Fibroblast of the aortic adventitia (primary cell): ENCODE data around the gene PAM. TPM values are rescaled to one million over a fixed set of nuclear protein-coding genes. Genes with fewer than 3 reads are reported as not detected.

Experiments
- DNase-seq: peaks from one replicate; pipeline ENCODE4 v3.0.0-alpha.2; 2010; ENCODE audit warnings: low read depth
- H3K4me3 ChIP-seq: 2 replicates; pipeline ENCODE4 v1.5.1; 2011; ENCODE audit warnings: low read depth, mild to moderate bottlenecking, control low read depth, low read length, moderate library complexity
- total RNA-seq: library from RNA; depleted of rRNA; stranded (reverse); fragments of >200 nt; gene quantifications from 2 replicates; pipeline ENCODE4 v1.2.3, GENCODE V29; 2012; ENCODE audit warnings: low replicate concordance
- TF ChIP-seq, protein P1 (sequence below): IDR thresholded peaks from 2 replicates; pipeline ENCODE4 v1.5.1; 2011; ENCODE audit warnings: mild to moderate bottlenecking, low read length, control low read depth, inconsistent platforms; ENCODE audit not compliant: insufficient read depth

PAM gene
- total RNA-seq, 1 donor, result 528 TPM

DNA sequence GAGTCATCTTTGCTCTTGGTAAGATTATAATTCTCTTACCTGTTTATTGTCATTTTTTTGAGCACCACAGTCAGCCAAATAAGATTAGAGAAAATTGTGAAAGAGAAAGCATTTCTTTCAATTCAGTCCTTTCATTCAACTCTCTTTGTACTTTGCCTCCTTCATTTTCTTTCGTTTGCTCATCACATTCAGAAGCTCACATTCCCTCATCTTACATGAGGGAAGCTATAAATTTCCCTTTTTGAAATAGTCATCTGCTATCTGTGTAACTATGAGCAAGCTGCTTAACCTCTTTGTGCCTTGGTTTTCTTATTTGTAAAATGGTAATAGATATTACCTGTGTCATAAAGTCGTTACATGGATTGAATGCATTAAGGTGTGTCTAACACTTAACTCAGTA lies 41.4 kb downstream of the PAM start:
- TF ChIP-seq, protein P1, sequence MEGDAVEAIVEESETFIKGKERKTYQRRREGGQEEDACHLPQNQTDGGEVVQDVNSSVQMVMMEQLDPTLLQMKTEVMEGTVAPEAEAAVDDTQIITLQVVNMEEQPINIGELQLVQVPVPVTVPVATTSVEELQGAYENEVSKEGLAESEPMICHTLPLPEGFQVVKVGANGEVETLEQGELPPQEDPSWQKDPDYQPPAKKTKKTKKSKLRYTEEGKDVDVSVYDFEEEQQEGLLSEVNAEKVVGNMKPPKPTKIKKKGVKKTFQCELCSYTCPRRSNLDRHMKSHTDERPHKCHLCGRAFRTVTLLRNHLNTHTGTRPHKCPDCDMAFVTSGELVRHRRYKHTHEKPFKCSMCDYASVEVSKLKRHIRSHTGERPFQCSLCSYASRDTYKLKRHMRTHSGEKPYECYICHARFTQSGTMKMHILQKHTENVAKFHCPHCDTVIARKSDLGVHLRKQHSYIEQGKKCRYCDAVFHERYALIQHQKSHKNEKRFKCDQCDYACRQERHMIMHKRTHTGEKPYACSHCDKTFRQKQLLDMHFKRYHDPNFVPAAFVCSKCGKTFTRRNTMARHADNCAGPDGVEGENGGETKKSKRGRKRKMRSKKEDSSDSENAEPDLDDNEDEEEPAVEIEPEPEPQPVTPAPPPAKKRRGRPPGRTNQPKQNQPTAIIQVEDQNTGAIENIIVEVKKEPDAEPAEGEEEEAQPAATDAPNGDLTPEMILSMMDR, result no peak
- no peak overlapping the region for H3K4me3 ChIP-seq
- DNase-seq, result no peak

DNA sequence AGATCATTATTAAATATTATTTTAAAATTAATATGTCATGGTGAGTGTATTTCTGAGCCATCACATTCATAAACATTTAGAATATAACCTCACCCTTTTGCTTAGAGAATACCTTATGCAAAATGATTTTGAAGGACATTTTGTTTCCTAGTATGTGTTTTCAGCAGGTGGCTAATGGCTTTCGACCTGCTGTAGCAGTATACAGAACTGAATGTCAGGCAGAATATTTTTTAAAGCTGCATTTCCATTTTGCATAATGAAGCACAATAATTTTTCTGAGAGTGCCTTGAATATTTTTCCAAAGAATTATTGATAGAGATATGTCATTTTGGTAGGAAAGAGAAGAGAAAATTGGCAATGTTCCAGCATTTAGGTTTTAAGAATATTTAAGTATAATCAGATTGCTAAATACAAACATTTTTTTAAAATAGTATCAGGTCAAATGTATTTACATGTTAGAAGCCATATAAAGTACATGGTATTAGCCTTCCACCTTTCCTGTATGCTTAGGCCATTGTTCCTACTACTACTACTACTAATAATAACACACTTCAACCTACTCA lies 42.3 kb downstream of the PAM start:
- DNase-seq, result no peak
- H3K4me3 ChIP-seq, result no peak overlapping the region
- TF ChIP-seq, protein P1, result no peak

DNA sequence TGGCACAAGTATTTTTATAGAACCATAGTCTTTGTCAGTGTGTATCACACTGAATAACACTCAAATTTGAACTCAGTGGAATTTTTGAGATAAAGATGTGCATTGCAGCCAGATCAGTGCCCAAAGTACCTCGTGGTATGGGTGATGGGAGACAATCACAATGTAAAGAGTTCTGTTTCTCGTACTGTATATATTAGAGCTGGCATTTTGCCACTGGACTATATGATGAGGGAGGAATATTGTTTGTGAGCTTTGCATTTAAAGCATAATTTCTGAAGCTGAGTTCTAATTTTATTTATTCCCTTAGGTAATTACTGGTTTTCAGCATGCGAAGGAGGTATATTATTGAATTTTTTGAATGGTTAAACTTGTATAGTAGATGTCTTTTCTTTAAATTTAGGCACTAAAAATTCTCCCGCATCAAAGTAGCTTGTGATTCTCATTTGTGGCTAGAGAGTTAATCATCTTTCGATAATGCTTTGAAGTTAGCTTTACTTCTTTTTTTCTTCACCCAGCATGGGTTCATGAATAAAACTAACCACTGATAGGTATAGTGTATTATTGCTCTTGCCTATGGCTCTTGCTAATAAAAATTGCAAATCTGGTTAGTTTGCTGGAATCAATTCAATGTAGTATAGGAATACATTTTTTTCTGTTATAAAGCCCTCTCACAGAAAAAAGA lies 43.1 kb downstream of the PAM start:
- TF ChIP-seq, protein P1, result no peak
- DNase-seq, result no peak
- H3K4me3 ChIP-seq, result no peak overlapping the region

DNA sequence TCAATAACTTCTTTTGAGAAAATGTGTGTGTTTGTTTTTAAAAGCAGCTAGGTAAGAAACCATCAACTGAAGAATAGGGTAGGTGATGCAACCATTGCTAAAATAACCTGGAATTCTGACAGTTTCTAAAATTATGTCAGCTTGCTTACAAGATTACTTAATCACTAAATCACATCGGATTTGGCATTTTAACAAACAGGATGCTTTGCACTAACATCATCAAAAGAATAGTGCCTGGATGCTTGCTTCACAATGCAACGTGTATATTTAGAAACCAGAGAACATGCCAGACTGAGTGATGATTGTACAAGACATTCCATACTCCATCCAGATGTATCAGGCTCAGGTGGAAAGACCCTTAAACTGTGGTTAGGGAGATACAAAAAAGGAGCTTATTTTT lies 43.9 kb downstream of the PAM start:
- peak; percentile 65 for DNase-seq
- H3K4me3 ChIP-seq, result no peak overlapping the region
- TF ChIP-seq, protein P1, result no peak

DNA sequence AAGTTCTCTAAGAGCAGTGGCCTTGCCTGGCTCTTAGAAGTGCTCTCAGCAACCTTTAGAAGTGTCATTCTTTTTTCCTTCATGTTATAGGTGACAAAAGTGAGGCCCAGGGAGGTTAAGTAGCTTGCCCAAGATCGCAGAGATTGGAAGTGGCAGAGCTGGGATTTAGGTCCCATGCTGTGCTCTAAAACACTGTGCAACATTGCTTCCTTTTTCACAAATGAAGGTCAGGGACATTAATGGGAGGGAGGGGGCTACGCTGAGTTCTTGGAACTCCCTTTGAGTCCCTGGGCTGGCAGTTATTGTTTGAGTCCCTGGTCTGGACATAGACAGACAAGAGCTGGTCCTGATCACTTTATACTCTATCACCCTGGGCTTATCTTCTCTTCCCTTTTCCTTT lies 45.3 kb downstream of the PAM start:
- no peak overlapping the region for H3K4me3 ChIP-seq
- TF ChIP-seq, protein P1, result no peak
- no peak for DNase-seq

DNA sequence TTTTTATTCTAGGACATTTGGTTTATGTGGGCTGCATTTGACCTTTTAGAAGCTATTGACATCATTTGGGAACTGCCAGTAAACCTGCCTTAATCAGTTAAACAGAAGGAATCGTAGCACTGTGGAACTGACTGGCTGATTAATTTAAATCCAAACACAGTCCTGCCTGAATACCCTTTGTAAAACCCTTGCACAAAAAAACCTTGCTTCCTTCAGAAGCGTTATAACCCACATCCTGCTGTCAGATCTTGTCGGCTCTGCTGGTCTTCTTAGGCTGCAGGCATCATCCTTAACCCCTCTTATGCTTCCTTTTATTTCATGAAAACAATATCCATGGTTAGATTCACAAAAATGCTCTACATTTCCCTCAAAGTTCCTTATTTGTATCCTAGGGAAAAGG lies 46.3 kb downstream of the PAM start:
- TF ChIP-seq, protein P1, result no peak
- H3K4me3 ChIP-seq, result no peak overlapping the region
- DNase-seq, result no peak
